ENCODE data around the gene DGKZ. TPM values are rescaled to one million over a fixed set of nuclear protein-coding genes. Genes with fewer than 3 reads are reported as not detected.
"Not testable (repeated sequence)": the region's sequence is repeated elsewhere in the genome, so short reads cannot be mapped to it uniquely, and the experiment has no call there.

The DGKZ gene
- total RNA-seq, 2 donors from 2014 or later: 38.5 to 41.2 TPM

DNA sequence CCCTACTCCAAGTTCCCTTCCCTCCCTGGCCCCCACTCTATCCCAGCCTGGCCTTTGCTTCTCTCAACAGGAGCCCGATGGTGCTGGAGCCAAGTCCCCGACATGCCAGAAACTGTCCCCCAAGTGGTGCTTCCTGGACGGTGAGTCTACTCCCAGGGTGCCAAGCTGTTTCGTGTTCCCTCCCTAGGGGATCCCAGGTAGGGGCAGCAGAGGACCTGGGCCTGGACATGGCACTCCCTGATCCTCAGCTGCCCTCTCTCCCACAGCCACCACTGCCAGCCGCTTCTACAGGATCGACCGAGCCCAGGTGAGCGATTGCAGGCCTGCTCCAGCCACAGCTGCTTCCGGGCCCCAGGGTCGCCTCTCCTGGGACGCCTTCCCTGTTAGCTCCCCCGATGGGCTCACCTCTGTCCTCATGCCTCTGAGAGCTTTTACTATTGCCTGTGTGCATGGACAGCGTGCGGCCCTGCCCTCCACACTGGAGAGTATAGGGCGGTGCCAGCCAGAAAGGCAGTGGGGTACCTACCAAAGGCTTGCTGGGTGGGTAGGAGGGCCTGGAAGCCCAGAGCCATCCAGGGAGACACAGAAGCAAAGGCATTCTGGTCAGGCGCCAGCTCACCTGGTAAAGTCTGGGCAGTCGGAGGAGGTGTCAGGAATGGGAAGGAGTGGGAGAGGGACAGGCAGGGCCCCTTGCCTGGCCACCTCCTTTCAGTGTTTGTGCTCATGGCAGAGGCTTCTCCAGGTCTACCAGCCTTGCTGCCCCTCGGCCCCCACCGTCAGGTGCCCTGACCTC, 29.2 kb downstream of the DGKZ start:
- no peak for DNase-seq (ENCODE audit: low spot score)
- intact Hi-C loops (cut with DNase I): no loop called here

DNA sequence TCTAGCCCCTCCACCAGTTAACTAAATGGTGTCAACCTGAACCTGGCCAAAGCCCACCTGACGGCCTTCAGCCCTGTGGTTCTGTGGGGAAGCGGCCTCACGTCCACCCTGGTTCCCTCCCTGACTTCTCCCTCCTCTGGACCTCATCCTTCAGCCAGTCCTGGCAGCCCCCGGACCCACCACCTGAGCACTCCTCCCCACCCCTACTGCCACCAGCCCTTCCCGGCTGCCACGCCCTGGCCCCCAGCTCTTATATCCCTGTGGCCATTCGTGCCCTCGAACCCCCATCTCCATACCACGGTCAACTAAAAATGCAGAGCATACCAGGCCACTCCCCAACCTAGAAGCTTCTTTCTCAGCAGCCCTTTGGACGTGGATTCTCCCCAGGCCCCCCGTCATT, 30.0 kb downstream of the DGKZ start:
- intact Hi-C loops (cut with DNase I): no loop called here
- no peak for DNase-seq (ENCODE audit: low spot score)

DNA sequence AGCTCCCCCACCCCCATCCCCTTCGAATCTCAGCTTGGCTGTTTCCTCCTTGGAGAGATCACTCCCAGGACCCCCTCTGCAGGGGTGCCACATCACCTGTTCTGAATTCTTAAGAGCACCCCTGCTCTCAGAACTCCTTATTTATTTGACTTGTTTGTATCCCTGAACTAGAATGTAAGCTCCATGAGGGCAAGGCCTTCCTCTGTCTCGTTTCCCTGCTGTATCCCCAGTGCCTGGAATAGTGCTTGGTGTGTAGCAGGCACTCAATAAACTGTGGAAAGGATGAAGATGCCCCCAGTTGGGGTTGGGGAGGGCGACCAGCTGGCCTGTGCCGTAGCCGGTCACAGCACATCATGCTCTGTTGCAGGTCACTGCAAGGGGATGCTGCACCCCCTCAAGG, 30.6 kb downstream of the DGKZ start:
- intact Hi-C loops (cut with DNase I): no loop called here
- DNase-seq (ENCODE audit: low spot score): no peak

DNA sequence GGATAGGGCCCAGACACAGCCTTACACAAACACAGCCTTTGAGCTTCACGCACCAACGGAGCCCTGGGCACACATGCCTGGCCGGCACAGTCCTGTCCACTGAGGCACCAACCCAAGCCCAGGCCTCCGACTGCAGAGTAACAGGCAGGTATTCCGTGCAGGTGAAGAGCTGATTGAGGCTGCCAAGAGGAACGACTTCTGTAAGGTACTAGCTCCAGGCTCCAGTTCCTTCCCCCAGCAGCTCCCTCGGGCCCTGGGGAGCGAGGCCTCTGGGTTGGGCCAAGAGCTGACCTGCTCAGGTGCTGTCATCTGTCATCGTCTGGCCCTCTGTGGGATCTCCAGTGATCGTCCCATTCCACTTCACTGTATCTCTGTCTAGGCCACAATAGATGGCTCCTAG, 31.0 kb downstream of the DGKZ start:
- no peak for DNase-seq (ENCODE audit: low spot score)
- intact Hi-C loops (cut with DNase I): no loop called here

DNA sequence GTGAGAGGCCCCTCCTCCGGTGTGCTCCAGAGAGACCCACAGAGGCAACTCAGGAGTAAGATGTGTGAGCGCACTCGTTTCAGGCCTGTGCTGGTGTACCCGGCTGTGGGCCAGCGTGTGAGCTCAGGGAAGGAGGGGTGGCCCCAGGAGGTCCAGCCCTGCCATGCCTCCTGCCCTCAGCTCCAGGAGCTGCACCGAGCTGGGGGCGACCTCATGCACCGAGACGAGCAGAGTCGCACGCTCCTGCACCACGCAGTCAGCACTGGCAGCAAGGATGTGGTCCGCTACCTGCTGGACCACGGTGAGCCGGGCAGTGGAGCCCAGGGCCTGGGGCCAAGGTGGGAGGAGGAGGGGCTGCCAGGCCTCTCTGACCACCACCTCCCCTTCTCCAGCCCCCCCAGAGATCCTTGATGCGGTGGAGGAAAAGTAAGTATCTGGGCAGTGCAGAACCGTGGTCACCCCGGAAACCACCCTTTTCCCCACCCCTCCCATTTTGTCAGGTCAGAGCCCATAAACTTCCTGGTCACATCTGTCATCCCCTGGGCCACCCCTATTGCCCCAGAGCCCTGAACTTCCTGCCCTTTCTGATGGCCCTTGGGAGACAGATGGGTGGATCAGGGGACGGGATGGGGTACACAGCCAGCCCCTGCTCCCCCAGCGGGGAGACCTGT, 31.7 kb downstream of the DGKZ start:
- intact Hi-C loops (cut with DNase I): no loop called here
- no peak for DNase-seq (ENCODE audit: low spot score)

DNA sequence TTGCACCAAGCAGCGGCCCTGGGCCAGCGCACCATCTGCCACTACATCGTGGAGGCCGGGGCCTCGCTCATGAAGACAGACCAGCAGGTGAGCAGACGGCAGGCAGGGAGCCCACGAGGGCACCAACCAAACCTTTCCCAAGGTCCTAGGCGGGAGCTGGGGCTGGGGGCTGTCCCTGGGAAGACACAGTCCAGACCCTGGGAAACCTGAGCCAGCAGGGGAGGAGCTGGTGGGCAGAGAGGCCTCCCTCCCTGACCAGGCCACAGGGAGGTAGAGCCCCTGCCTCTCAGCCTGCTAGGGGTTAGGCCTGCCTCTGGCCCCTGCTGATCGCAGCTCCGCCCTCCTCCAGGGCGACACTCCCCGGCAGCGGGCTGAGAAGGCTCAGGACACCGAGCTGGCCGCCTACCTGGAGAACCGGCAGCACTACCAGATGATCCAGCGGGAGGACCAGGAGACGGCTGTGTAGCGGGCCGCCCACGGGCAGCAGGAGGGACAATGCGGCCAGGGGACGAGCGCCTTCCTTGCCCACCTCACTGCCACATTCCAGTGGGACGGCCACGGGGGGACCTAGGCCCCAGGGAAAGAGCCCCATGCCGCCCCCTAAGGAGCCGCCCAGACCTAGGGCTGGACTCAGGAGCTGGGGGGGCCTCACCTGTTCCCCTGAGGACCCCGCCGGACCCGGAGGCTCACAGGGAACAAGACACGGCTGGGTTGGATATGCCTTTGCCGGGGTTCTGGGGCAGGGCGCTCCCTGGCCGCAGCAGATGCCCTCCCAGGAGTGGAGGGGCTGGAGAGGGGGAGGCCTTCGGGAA, 32.4 kb downstream of the DGKZ start:
- DNase-seq (ENCODE audit: low spot score); intact Hi-C loops (cut with DNase I): not testable (repeated sequence)

DNA sequence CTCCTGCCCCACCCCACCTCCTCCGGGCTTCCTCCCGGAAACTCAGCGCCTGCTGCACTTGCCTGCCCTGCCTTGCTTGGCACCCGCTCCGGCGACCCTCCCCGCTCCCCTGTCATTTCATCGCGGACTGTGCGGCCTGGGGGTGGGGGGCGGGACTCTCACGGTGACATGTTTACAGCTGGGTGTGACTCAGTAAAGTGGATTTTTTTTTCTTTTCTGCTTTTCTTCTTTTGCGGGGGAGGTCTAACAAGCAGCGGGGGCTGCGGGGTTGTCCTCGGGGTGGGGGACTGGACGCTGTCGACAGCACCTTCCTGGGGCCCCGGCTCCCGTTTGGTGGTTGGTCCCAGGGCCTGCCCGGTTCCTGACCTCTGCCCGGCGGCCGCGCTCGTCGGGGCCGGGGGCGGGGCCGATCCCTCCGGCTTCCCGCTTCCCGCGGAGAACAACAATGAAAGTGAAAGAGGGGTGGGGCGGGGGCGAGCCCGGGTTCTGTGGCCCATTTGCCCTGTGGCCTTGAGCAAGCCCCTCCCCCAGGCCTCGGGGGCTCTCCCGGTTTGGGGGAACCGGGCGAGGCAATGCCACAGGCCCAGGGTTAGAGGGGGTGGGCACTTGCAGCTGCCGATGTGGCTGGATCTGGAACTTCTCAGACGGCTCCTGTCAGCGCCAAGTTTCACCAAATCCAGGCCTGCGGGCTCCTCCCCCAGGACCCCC, 33.2 kb downstream of the DGKZ start:
- intact Hi-C loops (cut with DNase I): no loop called here
- DNase-seq (ENCODE audit: low spot score): peak; percentile 90

DNA sequence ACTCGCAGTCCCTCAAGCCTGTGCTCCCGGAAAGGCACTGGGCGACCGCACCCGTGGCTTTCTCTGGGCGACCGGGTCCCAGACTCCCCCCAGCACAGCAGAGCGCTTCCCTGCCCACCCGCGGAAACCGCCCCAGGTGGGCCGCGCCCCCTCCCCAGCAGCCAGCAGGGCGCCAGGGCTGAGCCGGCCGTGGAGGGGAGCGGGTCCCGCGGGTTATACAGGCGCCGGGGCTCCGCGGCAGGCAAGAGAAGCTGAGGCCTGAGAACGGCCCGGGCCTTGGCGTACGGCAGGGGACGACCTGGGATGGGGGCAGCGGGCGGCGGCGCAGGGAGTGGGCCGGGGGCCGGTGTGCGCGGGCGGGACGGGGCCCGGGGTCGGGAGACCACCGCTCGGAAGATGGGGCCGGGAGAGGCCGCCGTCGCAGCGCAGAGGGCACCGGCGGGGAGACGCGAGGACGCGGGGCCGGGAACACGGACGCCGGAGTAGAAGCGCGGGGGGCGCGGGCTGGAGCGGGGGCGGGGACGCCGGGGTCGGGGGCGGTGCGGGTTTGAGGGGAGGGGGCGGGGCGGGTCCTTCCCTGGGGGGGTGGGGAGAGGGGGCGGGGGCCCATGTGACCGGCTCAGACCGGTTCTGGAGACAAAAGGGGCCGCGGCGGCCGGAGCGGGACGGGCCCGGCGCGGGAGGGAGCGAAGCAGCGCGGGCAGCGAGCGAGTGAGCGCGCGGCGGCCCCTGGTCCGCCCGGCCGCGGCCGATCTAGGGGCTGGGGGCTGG, 34.0 kb downstream of the DGKZ start, which contains the start of gene MDK:
MDK (plus strand) TSS at position 622 of the 771 bp plus-strand sequence. CDS start 389 bp downstream, outside the sequence.
- peak; percentile 79 for DNase-seq (ENCODE audit: low spot score)
- intact Hi-C loops (cut with DNase I): no loop called here

DNA sequence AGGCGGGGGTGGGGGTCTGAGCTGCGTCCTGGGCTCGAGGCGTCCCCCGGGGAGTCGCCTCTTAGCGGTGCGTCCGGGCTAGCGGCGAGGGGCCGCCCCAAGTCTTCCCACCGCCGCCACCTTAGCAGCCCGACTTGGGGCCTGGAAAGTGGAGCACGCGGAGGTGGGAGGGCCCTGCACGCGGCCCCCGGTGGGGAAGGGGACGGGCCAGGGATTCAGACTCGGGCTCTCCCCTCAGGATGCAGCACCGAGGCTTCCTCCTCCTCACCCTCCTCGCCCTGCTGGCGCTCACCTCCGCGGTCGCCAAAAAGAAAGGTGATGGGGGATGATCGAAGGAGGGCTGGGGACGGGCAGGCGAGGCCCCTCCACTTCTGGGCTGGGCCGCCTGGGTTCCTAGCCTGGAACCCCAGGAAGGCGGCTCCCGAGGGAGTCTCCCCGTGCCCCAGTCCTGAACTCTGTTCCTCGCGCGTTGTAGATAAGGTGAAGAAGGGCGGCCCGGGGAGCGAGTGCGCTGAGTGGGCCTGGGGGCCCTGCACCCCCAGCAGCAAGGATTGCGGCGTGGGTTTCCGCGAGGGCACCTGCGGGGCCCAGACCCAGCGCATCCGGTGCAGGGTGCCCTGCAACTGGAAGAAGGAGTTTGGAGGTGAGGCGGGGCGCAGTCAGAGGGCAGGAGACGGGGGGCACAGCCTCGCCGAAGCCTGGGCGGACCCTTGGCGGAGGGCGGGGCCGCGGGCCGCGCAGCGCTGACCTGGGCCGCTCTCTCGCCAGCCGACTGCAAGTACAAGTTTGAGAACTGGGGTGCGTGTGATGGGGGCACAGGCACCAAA, 34.8 kb downstream of the DGKZ start:
- DNase-seq (ENCODE audit: low spot score): peak; percentile 83
- intact Hi-C loops (cut with DNase I): no loop called here

DNA sequence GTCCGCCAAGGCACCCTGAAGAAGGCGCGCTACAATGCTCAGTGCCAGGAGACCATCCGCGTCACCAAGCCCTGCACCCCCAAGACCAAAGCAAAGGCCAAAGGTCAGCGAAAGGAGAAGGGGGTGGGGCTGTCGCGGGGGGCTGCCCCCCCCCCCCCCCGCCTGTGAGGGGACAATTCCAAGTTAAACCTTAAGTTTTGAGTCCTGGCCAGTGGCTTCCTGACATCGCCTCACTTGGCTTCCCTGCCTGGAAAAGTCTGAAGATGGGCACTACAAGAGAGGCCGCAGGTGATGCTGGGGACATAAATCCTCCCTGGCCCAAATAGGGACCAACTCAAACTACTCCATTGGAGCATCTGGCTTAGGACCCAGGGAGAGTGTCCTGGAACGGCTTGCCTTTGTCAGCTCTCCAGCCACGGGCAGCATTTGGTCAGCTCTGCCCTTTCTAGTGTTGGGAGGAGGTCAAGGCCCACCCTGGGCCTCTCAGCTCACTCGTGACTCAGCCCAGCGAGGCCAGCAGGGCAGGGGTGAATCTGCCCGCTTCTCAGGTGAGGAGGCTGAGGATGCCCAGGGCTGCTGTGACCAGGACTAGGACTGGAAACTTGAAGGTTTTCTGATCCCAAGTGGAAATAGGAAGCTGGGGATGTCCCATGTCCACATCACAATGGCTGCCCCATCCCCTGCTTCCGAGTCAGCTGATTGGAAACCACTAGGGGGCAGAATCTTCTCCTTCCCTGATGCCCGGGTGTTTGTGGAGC, 35.6 kb downstream of the DGKZ start:
- intact Hi-C loops (cut with DNase I): no loop called here
- no peak for DNase-seq (ENCODE audit: low spot score)

DNA sequence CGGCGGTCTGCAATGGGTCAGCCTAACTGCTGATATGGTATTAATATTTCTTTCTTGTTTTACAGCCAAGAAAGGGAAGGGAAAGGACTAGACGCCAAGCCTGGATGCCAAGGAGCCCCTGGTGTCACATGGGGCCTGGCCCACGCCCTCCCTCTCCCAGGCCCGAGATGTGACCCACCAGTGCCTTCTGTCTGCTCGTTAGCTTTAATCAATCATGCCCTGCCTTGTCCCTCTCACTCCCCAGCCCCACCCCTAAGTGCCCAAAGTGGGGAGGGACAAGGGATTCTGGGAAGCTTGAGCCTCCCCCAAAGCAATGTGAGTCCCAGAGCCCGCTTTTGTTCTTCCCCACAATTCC, 36.1 kb downstream of the DGKZ start:
- no peak for DNase-seq (ENCODE audit: low spot score)
- intact Hi-C loops (cut with DNase I): no loop called here

DNA sequence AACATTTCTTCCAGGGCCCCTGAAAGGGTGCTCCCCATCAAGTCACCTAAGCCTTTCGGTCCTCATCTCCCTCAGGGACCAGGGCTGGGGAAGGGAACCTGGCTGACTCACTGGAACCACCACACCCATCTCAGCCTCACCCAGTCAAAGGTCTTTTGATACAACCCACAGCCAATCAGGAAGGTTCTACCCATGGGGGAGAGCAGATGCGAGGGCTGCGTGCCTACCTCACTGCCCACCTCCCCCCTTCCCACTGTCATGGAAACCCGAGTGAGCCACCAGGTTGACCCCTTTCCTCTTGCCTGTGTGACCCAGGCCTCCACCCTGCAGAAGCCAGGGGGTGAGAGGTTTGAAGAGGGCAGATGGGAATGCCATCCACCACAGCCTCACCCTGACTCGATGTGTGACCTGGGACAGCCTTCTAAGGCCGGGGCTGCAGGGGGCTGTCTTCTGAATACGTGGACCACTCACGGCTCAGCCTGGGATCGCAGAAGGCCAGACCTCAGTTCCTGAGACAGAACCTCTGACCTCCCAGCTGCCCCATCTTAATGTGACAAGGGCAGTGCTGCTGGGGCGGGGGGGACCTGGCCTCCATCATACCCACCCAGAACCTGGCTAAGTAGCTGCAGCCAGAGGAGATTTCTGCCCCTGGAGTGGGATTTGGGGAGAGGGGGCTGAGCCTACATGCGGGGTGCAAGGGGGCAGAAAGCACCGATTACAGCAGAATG, 36.9 kb downstream of the DGKZ start:
- no peak for DNase-seq (ENCODE audit: low spot score)
- intact Hi-C loops (cut with DNase I): no loop called here

DNA sequence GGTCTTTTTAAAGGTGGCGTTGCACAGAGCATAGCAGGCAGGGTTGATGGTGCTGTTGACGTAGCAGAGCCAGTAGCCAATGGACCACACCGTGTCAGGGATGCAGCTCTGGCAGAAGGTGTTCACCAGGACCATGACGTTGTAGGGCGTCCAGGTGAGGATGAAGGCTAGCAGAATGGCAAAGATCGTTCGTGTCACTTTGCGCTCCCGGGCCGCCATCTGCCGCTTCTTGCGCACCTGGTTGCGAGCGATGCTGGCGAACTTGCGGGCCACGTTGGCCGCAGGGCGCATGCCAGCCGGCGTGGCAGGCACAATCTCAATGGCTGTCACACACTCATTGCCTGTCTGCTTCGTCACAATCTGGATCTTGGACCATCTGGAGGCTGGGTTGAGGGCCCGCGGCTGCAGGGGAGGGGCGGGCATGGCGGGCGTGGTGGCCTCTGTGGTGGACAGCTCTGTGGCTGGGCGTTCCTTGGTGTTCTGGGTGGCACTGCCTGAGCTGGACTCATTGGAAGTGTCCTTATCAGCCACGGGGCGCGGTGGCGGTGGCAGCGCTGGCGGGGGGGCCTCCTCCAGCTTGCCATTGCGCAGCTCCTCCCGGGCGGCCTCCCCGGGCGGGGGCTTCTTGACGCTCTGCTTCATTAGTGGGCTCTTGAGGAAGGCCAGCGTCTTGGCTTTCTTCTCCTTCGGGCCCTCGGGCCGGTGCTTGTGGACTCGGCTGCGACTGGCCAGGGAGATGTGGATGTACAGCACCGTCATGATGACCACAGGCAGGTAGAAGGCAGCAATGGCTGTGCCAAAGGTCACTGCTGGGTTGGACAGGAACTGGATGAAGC, 38.1 kb downstream of the DGKZ start:
- intact Hi-C loops (cut with DNase I): no loop called here

DNA sequence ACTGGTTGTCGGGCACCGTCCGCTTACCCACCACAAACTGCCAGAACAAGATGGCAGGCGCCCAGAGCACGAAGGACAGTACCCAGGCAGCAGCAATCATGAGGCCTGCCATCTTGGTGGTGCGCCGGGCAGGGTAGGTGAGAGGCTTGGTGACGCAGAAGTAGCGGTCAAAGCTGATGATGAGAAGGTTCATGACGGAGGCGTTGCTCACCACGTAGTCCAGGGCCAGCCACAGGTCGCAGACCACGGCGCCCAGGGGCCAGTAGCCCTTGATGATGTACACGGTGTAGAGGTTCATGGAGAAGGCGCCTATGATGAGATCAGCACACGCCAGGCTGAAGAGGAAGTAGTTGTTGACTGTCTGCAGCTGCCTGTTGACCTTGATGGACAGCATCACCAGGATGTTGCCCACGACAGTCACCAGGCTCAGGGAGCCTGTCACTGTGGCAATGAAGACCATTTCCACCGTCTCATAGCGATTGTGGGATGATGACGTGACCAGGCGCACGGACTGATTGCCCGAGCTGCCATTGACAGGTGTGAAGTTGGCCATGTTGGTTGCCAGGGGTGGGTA, 38.8 kb downstream of the DGKZ start:
- intact Hi-C loops (cut with DNase I): no loop called here
- no peak for DNase-seq (ENCODE audit: low spot score)

More for the DNA sequence above, 38.1 kb downstream of the DGKZ start:
- DNase-seq (ENCODE audit: low spot score): no peak

DNA sequence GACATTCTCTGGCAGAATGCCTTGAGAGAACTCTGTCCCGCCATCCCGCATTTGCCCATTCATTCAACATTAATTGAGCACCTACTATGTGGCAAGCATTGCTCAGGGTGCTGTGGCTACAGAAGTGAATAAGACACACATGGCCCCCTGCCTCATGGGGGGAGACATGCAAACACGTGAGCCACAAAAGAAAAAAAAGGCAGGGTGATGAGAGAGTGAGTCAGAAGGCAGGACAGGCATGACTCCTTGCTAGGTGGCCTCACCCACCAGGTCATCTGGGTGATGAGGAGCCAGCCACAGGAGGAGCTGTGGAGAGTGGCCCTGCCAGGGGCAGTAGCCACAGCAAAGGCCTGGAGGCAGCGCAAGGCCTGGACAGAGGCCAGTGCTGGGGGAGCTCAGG, 39.4 kb downstream of the DGKZ start:
- no peak for DNase-seq (ENCODE audit: low spot score)
- intact Hi-C loops (cut with DNase I): no loop called here

Data from posterior vena cava (tissue), 2 donors.